GM21390 (cell line): Measurements from ENCODE around the gene NCOA1.
"Not testable (repeated sequence)": the region's sequence is repeated elsewhere in the genome, so short reads cannot be mapped to it uniquely, and the experiment has no call there.

Source experiments
- ATAC-seq: cut with Tn5 transposase; IDR thresholded peaks from one replicate; pipeline ENCODE4 v1.9.1; 2021; ENCODE audit not compliant: unreplicated experiment

The NCOA1 gene

GRCh38 chr2:24490690-24491541 lies at the start of gene NCOA1:
Gene NCOA1, plus strand, starts transcription at chr2:24491254. Its CDS starts 167,424 bp downstream, at chr2:24658678.
- ATAC-seq, result peak; percentile 71

GRCh38 chr2:24448797-24449196 lies 42.3 kb upstream of the NCOA1 start:
- no peak for ATAC-seq

GRCh38 chr2:24449344-24449743 lies 41.7 kb upstream of the NCOA1 start:
- ATAC-seq, result no peak

- no peak for ATAC-seq
These were observed 39.1 kb upstream of the NCOA1 start for GRCh38 chr2:24451805-24452501.

- no peak for ATAC-seq
These were observed 38.6 kb upstream of the NCOA1 start for GRCh38 chr2:24452502-24452885.

- ATAC-seq, result no peak
These were observed 37.5 kb upstream of the NCOA1 start for GRCh38 chr2:24453379-24454073.

- no peak for ATAC-seq
These were observed 36.8 kb upstream of the NCOA1 start for GRCh38 chr2:24454294-24454693.

GRCh38 chr2:24456599-24457556 lies 34.2 kb upstream of the NCOA1 start:
- no peak for ATAC-seq

GRCh38 chr2:24457696-24458386 lies 33.2 kb upstream of the NCOA1 start:
- ATAC-seq, result no peak

GRCh38 chr2:24459224-24460161 lies 31.6 kb upstream of the NCOA1 start:
- no peak for ATAC-seq

GRCh38 chr2:24461685-24462084 lies 29.4 kb upstream of the NCOA1 start:
- ATAC-seq, result no peak

- ATAC-seq, result no peak
These were observed 27.8 kb upstream of the NCOA1 start for GRCh38 chr2:24463271-24463670.

GRCh38 chr2:24466871-24467870 lies 23.9 kb upstream of the NCOA1 start:
- no peak for ATAC-seq

GRCh38 chr2:24468453-24468852 lies 22.6 kb upstream of the NCOA1 start:
- ATAC-seq, result not testable (repeated sequence)

GRCh38 chr2:24469148-24469650 lies 21.9 kb upstream of the NCOA1 start:
- ATAC-seq, result no peak

GRCh38 chr2:24471662-24472061 lies 19.4 kb upstream of the NCOA1 start:
- no peak for ATAC-seq

GRCh38 chr2:24472416-24472815 lies 18.6 kb upstream of the NCOA1 start:
- ATAC-seq, result no peak
